NCI-H1436 treated with DMSO at 0.1 percent for 48 hours (cell line): Measurements from ENCODE around the gene ASF1B.

Experiments used
- DNase-seq: peaks from one replicate; lab custom pipeline; 2025; lab: John Stamatoyannopoulos, UW

ASF1B gene

DNA sequence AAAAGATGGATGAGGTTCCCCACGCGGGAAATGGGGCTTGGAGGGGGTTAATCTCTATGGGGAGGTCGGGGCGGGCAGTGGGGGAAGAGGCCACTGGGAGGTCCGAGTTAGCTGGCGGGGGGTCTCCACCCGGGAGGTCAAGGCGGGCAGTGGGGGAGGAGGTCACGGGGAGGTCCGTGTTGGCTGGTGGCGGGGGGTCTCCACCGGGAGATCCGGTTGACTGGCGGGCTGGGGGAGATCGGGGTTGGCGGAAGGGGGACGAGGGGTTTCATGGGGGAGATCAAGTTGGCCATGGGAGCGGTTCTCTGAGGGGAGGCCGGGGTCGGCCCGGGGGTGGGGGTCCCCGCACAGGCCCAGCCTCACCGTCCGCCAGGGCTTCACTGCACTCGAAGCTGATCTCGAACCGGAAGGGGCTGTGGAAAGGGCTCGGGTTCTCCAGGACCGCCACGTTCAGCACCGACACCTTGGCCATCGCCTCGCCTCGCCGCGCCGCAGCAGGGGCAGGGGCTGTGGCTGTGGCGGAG lies 342 bp downstream of the ASF1B start:
- no peak for DNase-seq

DNA sequence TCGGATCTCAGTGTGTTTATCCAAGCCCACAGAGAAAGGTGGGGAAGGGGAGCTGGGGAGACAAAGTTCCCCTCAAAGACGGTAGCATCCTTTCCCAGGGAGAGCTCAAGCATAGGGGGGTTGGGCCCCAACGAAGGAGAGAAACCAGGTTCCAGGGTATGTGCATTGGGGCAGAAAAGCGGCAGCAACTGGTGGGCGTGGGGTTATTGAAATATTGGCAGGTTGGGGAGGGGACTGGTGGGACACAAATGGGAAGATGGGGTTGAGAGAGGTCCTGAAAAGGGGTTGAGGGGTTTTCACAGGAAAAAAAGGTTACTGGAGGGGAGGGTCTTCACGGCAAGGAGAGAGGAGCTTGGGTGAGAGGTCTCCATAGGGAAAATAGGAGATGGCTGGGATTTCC lies 1.0 kb downstream of the ASF1B start:
- no peak for DNase-seq

GRCh38 chr19:14127929-14128509 lies 8.4 kb downstream of the ASF1B start:
- DNase-seq = no peak

GRCh38 chr19:14127176-14127575 lies 9.2 kb downstream of the ASF1B start:
- DNase-seq = no peak

GRCh38 chr19:14122924-14123323 lies 13.5 kb downstream of the ASF1B start:
- DNase-seq = no peak

- no peak for DNase-seq
These were observed 15.9 kb downstream of the ASF1B start for GRCh38 chr19:14120497-14120780.

DNA sequence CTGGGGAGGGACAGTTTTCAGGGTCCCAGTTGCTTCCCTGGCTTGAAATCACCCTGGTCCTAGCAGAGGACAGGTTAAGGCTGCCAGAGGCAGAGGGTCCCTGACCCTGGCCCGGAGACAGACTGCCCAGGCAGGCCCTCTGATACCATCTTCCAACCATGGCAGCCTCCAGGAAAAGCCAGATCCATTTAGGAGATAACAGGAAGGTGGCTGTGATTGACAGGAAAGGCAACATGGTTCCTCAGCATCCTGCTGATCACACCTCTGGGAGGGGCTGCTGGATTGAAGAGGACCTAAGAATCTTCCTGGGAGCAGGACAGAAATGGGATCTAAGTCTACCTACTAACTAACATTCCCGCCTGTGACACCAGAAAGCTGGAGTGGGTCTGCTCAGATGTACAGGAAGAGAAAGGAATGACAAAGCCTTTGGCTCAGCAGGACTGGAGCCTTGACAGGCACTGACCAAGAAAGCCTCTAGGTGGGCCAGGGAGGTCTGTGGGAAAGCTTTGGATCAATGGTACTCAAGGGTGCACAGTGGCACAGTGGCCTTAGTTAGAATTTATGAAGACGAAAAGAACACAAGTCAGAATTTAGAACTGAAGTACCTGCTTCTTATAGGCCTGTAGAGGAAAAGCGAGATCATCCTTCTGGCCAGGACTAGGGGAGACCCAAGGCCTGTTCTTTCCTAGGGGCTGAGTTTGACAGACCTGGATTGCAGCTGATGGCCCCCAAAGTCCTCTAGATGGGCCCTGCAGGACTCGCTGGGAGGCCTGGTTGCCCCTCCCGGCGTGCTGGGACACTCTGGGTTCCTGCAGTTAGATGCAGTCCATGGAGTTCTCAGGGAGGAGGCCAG lies 16.5 kb downstream of the ASF1B start:
- no peak for DNase-seq

DNA sequence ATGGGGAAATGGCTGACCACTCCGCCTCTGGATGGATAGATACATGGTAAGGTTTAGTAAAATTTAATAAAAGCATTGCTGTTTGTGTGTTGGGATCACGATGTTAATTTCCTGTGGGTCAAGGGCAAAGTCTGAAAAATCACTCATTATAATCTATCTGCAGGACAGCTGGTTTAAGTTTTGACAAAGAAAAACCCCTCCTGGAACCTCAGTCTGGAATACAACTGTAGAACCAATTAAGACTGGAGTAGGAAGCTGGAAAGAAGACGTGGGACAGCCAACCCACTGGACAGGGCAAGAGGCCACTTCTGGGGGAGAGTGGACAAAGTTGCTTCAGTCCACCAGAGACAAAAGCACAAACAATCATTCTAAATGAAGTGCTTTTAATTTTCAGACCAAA lies 17.2 kb downstream of the ASF1B start:
- no peak for DNase-seq

DNA sequence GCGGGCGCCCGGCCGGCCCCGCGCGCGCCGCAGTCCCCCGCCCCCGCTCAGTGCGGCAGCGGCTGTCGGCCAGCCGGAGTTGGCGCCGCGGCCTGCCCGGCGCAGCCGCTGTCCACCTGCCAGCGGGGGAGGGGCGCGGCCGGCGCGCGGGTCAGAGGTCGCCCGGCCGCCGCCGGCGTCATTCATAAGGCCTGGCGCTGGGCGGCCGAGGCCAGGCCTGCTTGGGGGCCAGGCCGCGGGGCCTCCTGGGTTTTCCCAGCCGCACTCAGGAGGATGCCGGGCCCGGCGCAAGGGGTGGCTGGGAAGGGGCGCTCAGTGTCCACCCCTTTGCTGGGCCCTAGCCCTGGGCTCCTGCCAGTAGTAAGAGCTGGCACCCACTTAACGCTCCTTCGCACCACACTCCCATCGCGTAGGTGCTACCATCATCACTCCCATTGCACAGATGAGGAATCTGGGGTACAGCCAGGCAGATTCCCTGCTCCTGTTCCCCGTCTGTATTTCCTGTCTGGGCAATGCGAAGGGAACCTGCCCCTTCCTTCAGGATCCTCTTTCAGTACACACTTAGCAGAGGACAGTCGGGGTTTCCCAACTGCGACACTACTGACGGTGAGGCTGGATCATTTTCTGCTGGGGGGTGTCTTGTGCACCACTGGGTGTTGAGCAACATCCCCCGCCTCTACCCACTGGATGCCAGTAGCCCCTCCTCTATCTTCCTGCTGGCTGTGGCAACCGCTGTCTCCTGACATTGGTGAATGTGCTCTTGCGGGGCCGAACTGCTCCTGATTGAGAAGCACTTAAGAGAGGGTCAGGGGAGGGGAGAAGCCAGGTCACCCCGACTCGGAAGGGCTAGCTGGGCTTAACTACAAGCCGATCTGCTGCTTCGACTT lies 18.0 kb downstream of the ASF1B start:
- no peak for DNase-seq

- DNase-seq = peak; percentile 89
These were observed 18.7 kb downstream of the ASF1B start, which contains the start of gene PRKACA for GRCh38 chr19:14117668-14118164. TSS of gene PRKACA (minus strand) at chr19:14117762. CDS start at chr19:14117547, 215 bp downstream.

DNA sequence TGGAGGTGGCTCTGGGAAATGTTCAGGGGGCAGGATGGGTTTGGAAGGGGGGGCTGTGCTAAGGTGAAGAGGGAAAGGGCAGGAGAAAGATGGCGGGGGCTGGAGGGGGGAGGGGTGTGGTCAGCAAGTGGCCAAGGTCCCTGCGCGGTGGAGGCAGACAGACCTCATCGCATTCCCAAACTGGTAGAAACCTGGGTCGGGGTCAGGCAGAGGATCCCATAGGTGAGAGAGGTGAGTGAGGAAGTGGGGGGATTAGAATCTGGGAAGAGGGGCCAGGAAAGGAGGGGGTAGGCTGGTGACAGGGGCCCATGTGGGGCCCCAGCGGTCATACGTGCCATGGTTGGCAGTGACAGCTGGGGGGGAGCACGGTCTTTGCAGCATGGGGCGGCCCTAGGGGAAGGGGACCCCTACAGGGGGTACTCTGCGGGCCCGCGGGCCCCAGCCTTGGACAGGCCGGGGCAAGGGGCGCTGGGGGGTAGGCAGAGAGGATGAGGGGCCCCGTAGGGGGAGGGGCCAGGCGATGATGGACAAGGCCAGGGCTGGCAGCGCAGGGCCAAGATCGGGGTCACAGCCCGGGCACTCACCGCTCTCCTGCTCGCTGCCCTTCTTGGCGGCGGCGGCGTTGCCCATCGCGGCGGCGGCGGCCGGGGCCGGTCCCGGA lies 19.3 kb downstream of the ASF1B start:
- DNase-seq = no peak

DNA sequence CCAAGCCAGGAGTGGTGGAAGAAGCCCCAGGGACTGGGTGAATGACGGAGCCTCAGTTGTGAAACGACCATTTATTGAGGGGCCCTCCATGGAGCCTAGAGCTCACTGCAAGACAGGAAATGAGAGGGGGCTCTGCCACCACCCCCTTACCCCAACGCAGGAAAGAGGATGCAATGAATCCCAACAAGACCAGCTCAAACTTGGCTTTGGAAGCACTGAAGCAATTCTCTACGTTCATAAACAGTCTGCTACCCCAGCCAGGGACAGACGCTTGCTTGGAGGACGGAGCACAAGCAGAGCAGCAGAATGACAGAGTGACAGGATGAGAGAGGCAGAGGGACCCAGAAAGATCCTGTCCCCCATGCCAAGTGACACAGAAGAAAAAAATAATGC lies 19.9 kb downstream of the ASF1B start:
- DNase-seq = no peak

GRCh38 chr19:14115756-14116155 lies 20.6 kb downstream of the ASF1B start:
- DNase-seq = no peak

- DNase-seq = no peak
These were observed 21.5 kb downstream of the ASF1B start for GRCh38 chr19:14114854-14115253.

GRCh38 chr19:14114439-14114838 lies 21.9 kb downstream of the ASF1B start:
- DNase-seq = no peak

DNA sequence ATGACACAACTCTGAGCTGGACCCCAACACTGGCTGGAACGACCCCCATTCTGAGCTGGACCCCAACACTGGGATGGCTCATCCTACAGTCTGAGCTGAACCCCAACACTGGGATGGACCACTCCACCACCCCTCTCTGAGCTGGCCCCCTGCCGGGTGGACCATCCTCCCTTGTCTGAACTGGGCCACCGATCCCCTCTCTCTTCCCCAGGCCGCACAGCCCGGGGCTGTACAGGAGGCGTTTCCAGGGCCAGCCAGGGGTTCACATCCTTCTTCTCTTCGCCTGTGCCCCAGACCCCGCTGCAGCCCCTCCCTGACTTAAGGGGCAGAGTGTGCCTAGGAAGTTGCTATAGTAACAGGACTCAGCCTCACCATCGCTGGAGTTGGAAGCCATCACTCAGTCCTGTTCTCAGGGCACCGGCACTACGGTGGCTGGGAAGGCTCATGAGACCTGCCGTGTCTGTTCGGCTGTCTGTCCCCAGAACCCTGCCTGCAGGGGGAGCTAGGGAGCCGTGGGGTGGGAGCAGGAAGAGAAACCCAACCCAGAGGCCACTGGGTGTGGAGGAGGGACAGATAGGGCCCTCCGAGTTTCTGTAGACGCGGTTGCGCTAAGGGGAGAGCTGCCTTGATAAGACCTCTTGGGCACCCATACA lies 22.5 kb downstream of the ASF1B start:
- no peak for DNase-seq

DNA sequence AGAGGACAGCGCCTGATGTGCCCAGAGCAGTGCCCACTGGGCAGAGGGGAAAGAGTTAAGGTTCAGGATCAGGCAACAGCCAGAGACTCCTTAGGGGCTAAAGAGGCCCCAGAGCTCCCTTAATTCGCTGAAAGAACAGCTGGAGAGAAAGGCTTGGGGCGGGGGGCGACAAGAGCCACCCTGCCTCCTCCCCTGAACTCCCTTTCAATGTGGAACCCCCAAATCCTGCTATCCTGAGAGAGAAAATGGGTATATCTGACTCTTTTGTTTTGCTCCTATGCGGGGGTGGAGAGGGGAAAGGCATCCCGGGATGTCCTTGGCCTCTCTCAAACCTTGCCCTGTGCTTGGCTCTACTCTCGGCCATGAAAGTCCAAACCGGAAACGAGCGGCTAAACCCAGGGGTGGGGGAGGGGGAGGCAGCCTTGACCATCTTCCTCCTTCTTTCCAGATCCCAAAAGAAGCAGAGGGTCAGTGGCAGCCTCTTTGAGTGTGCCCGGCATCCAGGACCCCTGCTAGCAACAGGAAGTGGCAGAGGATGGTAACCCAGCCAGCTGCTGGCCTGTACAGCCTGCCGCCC lies 23.5 kb downstream of the ASF1B start:
- no peak for DNase-seq

DNA sequence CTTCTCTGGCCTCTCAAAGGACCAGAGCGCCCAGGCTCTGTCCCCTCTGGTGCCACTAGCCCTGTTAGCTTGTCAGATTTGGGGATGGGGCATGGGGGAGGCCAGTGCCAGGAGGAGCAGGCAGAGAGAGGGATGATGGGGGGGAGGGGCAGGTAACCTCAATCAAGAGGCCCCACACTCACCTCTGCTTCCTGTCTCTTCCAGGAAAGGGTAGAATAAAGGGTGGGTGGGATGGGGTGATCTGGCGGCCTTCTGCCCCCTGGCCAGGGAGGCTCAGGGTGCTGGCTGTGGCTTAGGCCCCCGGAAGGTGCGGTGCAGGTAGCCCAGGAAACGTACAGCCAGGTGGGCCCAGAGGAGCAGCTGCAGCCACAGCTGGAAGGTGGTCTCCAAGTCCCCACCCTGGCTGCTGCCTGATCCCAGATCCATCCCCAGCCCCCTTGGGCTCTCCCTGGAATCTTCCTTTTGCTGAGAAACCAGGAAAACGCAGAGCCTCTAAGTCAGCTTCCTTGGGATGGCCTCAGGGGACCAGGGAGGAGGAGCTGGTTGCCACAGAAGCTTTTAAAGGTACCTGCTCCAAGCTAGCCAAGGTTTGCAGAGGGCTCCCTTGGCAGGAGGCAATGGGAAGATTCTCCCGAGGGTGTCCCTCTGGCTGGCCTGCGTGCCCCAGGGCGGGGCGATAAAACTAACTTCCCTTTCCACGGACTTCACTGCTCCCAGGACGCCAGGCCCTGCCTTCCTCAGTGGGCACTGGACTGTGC lies 24.2 kb downstream of the ASF1B start:
- DNase-seq = no peak

- no peak for DNase-seq
These were observed 24.9 kb downstream of the ASF1B start for GRCh38 chr19:14111486-14111885.

GRCh38 chr19:14110650-14111049 lies 25.7 kb downstream of the ASF1B start:
- DNase-seq = no peak
